ENCODE measurements around the gene TDRD5.

DNA sequence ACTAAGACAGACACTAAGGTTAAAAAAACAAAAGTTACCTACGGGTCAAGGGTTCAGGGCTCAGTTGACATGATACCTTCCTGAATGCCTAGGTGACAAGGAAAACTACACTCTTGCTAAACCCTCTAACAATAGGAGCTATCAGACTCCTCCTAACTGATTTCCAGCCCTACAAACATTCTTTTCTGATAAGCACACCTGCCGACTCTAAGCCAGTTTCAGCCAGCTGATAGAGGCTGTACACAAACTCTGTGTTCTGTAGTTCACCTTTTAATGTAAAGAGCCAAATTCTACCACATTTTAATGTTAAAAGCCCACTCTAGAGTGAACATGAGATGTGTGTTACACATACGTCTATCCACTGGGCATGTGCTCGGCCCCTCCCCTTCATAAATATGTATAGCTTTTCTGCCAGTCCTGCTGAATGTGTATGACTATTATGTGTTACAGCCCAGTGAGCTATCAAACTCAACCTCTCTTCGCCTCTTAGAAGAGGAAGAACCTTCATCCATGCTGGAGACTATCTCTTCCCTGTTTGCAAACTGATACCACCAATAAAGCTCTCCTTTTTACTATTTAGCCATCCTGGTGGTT is 111.4 kb downstream of the TDRD5 start:
- TF ChIP-seq, protein P1, sequence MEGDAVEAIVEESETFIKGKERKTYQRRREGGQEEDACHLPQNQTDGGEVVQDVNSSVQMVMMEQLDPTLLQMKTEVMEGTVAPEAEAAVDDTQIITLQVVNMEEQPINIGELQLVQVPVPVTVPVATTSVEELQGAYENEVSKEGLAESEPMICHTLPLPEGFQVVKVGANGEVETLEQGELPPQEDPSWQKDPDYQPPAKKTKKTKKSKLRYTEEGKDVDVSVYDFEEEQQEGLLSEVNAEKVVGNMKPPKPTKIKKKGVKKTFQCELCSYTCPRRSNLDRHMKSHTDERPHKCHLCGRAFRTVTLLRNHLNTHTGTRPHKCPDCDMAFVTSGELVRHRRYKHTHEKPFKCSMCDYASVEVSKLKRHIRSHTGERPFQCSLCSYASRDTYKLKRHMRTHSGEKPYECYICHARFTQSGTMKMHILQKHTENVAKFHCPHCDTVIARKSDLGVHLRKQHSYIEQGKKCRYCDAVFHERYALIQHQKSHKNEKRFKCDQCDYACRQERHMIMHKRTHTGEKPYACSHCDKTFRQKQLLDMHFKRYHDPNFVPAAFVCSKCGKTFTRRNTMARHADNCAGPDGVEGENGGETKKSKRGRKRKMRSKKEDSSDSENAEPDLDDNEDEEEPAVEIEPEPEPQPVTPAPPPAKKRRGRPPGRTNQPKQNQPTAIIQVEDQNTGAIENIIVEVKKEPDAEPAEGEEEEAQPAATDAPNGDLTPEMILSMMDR (IDR thresholded peaks at IDR 0.05): no peak
- no peak for TF ChIP-seq POLR2A (IDR thresholded peaks at IDR 0.05)
